Transverse colon (tissue), 4 donors: ENCODE results near the gene PLEKHA1.

Experiments
- POLR2AphosphoS5 ChIP-seq, 3 donors: sonication (generic); formaldehyde crosslinking; IDR thresholded peaks; one replicate each; pipeline ENCODE4 v1.6.1; 2016; ENCODE audit warnings: antibody characterized with exemption in 3 of 3
- TF ChIP-seq, protein P1 (sequence below), 5 experiments: fragments of 200-600 bp in 3 of 5; fragments of 450-650 bp in 2 of 5; sonication (generic) in 3 of 5; IDR thresholded peaks; 1 replicate in 2 of 5; 2 replicates in 3 of 5; pipeline ENCODE4 v1.5.1; 2016 to 2017; ENCODE audit warnings: antibody characterized with exemption in 5 of 5, inconsistent platforms in 3 of 5, mild to moderate bottlenecking in 2 of 5, moderate library complexity in 1 of 5

DNA sequence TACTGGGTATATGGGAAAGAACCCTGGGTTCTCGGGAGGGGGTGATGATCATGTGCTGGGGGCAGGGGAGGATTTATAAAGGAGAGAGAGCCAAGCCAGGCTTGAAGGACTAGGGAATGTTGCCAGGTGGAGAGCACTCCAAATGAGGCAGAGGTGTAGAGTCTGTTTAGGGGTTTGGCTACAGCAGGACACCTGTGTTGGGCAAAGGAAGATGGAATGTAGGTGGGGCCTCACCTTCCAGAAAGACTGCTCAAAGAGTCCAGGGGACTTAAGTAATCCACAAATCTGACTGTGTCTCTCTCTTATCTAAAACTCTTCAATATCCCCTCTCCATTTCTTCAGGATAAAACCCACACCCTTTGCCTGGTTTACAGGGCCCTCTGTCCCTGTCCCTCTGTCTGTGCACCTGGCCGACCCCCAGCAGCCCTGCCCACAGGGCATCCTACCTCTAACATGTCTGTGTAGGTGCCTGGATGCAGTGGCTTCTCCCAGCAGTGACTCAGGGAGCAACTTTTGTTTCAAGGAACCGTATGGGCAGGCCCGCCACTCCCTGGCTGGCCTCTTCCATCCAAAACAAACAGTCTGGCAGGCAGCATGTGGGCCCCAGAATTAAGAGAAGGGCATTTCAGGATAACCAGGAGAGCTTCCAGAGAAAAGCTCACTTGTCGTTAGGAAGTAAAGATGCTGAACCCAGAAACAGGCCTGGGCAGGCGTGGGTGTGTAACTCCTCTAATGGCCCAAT is 10.6 kb upstream of the PLEKHA1 start:
- TF ChIP-seq, protein P1, sequence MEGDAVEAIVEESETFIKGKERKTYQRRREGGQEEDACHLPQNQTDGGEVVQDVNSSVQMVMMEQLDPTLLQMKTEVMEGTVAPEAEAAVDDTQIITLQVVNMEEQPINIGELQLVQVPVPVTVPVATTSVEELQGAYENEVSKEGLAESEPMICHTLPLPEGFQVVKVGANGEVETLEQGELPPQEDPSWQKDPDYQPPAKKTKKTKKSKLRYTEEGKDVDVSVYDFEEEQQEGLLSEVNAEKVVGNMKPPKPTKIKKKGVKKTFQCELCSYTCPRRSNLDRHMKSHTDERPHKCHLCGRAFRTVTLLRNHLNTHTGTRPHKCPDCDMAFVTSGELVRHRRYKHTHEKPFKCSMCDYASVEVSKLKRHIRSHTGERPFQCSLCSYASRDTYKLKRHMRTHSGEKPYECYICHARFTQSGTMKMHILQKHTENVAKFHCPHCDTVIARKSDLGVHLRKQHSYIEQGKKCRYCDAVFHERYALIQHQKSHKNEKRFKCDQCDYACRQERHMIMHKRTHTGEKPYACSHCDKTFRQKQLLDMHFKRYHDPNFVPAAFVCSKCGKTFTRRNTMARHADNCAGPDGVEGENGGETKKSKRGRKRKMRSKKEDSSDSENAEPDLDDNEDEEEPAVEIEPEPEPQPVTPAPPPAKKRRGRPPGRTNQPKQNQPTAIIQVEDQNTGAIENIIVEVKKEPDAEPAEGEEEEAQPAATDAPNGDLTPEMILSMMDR (IDR thresholded peaks at IDR 0.05) = no peak
- no peak for TF ChIP-seq POLR2AphosphoS5 (IDR thresholded peaks at IDR 0.05)
